IPS-20b (cell line): Measurements from ENCODE around the gene IMPG1.
A peak's percentile ranks its signal among the peaks of the same experiment; 100 is the strongest.

Experiments used
- H3K27ac ChIP-seq: one replicate; pipeline ENCODE4 v1.5.1; 2013; ENCODE audit warnings: low read length
- H3K27me3 ChIP-seq: 2 replicates; pipeline ENCODE4 v1.6.1; 2013; ENCODE audit warnings: mild to moderate bottlenecking, low read length, inconsistent platforms; ENCODE audit not compliant: insufficient read depth
- H3K36me3 ChIP-seq: 2 replicates; pipeline ENCODE4 v1.6.1; 2013; ENCODE audit warnings: low read depth, mild to moderate bottlenecking, inconsistent platforms, low read length, moderate library complexity; ENCODE audit not compliant: insufficient read depth
- H3K4me1 ChIP-seq: 2 replicates; pipeline ENCODE4 v1.6.1; 2013; ENCODE audit warnings: mild to moderate bottlenecking, control low read depth, inconsistent platforms, low read length, moderate library complexity; ENCODE audit not compliant: insufficient read depth
- H3K4me3 ChIP-seq: 2 replicates; pipeline ENCODE4 v1.5.1; 2013; ENCODE audit warnings: mild to moderate bottlenecking, low read length, inconsistent platforms
- H3K9ac ChIP-seq: 2 replicates; pipeline ENCODE4 v1.6.1; 2013; ENCODE audit warnings: low read depth, mild to moderate bottlenecking, inconsistent platforms, low read length, moderate library complexity
- H3K9me3 ChIP-seq: 2 replicates; pipeline ENCODE4 v1.6.1; 2013; ENCODE audit warnings: mild to moderate bottlenecking, low read depth, low read length, inconsistent platforms; ENCODE audit not compliant: insufficient read depth

IMPG1 gene

DNA sequence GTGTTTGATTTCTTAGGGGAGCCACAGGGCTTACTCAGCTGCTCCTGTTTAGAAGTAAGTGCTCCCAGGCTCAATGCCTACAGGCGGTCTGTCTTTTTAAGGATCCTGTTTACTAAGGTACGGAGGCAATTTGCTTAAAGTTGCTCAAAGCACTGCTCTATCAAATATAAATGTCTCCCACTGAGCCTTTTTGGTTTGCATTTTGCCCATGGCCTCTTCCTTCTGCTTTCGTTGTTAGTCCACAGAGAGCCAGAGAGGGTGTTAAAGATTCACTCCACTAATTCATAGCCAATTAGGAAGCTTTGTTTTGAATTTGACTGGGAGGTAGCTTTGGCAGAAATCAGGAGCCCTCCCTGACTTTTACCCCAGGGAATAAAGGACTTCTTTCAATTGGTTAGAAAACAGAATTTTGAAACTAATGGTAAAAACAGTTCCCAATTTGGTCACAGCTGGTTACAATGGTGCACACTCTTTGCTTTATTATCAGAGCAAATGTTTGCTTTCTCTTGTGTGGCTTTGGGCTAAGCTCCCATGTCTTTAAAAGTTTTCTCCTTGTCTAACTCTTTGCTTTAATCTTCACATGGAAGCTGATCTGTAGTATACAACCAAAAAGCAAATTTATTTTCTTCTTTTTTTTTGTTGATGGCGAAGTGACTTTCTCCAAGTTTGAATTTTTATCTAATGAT lies 126.2 kb downstream of the IMPG1 start:
- Histone ChIP-seq H3K36me3 (no peaks in the 10 kb centered on the region), H3K9ac (no peak overlapping the region), H3K27ac (no peak overlapping the region), H3K4me1 (peaks cover 9% of the 10 kb centered on the region), H3K9me3 (no peaks in the 10 kb centered on the region), H3K27me3 (peaks cover 7% of the 10 kb centered on the region; the same call in 1 of the 2 replicates), H3K4me3 (peak overlapping the region; percentile 12; the same call in 1 of the 2 replicates)

DNA sequence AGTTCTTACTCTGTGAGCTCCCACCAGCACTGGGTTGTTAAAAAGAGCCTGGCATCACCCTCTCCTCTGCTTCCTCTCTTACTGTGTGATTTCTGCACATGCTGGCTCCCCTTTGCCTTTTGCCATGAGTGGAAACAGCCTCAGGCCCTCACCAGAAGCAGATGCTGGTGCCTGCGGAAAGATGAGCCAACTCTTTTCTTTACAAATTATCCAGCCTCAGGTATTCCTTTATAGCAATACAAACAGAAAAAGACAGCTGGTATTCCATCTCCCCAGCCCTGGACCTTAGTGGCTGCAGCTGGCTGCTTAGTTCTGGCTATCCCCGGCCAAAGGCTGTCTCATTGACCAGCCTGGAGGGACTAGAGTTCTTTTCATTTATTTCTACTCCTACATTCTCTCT lies 129.1 kb downstream of the IMPG1 start:
- Histone ChIP-seq H3K4me1 (peaks cover 9% of the 10 kb centered on the region; the same call in 1 of the 2 replicates), H3K27me3 (peaks cover 7% of the 10 kb centered on the region; the same call in 1 of the 2 replicates), H3K27ac (no peak overlapping the region), H3K9me3 (no peaks in the 10 kb centered on the region), H3K9ac (no peak overlapping the region), H3K4me3 (no peak overlapping the region), H3K36me3 (no peaks in the 10 kb centered on the region)

DNA sequence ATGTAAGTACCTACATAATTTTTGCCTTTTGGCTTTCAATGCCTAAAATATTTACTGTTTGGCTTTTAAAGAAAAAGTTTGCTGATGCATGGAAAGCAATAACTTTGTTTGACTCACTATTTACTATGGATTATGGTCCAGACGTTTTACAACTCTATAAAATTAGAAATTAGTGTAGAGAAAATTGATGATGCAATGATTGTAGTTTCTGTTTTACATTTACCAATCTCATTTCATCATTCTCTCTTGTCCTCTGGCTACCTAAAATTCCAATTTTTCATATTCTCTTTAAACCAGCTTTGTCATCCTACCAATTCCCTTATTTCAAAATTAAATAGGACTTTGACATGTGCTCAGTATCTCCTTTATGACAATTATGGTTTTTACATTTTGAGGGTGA lies 131.0 kb downstream of the IMPG1 start:
- no peaks in the 10 kb centered on the region for H3K9me3 ChIP-seq
- H3K4me3 ChIP-seq = no peak overlapping the region

DNA sequence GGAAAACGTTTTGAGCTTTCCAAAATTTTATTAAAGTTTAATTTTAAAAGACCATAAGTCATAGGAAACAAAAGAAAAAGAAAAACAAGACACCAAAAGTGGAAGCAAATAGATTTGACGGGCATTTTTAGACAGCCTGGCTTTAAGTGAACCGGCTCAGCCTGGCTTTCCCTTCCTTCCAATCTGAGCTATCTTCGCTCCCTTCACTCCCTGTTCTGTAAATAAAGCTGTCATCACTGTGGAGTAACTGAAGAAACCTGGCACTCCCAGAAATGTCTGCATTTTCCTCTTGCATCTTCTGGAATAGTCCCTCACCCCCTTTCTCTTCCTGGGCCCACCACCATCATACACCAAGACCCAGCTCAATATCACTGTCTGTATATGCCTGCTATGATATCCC lies 131.9 kb downstream of the IMPG1 start:
- Histone ChIP-seq H3K4me3 (no peak overlapping the region), H3K9me3 (no peaks in the 10 kb centered on the region), H3K27ac (no peak overlapping the region), H3K27me3 (peaks cover 24% of the 10 kb centered on the region), H3K36me3 (no peaks in the 10 kb centered on the region), H3K9ac (no peak overlapping the region), H3K4me1 (peaks cover 4% of the 10 kb centered on the region)

More for the DNA sequence above, 131.0 kb downstream of the IMPG1 start:
- no peak overlapping the region for H3K27ac ChIP-seq
- H3K36me3 ChIP-seq = no peaks in the 10 kb centered on the region
- H3K4me1 ChIP-seq = peaks cover 5% of the 10 kb centered on the region; the same call in 1 of the 2 replicates
- peaks cover 15% of the 10 kb centered on the region for H3K27me3 ChIP-seq
- H3K9ac ChIP-seq = no peak overlapping the region

DNA sequence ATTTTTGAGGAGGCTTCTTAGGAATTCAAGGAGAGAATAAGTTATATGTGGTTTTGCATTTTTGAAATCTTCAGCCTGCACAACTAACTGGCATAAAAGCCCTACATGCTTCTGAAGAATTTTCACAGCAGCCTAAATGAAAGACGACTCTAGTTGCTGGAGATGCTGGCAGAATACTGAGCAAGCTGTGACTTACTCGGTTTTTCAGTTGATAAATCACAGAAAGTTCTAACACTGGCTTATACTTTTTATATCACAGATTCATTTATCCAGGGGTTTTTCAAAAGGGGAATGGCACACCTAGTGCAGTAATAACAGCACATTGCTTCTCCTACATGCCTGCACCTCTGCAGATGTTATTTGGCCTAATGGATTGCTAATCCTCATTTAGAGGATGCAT lies 134.6 kb downstream of the IMPG1 start:
- no peaks in the 10 kb centered on the region for H3K36me3 ChIP-seq

DNA sequence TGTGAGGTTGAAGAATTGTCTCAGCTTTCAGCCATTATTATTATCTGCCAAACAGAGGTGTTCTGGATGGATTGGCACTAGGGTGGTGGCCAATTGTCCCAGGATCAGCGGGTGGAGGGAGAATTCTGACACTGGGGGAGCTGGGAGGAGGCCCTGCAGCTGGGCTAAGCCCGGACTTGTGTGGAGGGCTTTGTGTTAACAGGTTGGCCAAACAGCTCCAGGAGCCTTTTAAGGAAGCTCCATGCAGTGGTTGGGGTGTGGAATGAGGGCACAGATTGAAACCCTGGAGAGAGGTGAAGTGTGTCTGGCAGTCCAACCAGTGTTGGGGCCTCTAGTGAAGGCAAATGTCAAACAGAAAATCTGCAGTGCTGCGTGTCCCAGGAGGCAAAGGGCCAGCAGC lies 135.8 kb downstream of the IMPG1 start:
- no peak overlapping the region for H3K4me3 ChIP-seq
- no peak overlapping the region for H3K27ac ChIP-seq
- H3K9me3 ChIP-seq = no peaks in the 10 kb centered on the region
- no peaks in the 10 kb centered on the region for H3K36me3 ChIP-seq
- H3K9ac ChIP-seq = no peak overlapping the region
- H3K27me3 ChIP-seq = peaks cover 28% of the 10 kb centered on the region
- H3K4me1 ChIP-seq = peaks cover 5% of the 10 kb centered on the region

More for the DNA sequence above, 134.6 kb downstream of the IMPG1 start:
- H3K9ac ChIP-seq = no peak overlapping the region
- no peak overlapping the region for H3K27ac ChIP-seq
- H3K9me3 ChIP-seq = no peaks in the 10 kb centered on the region
- peaks cover 5% of the 10 kb centered on the region for H3K4me1 ChIP-seq
- H3K4me3 ChIP-seq = no peak overlapping the region
- peaks cover 28% of the 10 kb centered on the region for H3K27me3 ChIP-seq

DNA sequence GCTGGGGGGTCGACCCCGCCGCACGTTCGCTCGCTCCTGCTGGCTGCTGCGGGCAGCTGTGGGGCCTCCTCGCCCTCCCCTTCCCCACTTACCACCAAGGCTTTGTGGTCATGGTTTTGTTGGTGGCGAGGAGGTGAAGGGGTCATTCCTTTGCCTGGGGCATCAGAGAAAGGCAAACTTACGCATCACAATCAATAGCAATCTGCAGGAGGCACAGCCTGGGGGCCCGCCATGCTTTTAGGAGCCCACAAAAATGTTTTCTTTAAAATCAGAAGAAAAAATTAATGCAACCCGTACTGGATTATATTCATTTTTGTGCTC lies 137.0 kb downstream of the IMPG1 start:
- Histone ChIP-seq H3K4me1 (peaks cover 5% of the 10 kb centered on the region), H3K27ac (no peak overlapping the region), H3K4me3 (peak overlapping the region; percentile 62), H3K36me3 (no peaks in the 10 kb centered on the region), H3K9me3 (no peaks in the 10 kb centered on the region), H3K27me3 (peaks cover 28% of the 10 kb centered on the region), H3K9ac (no peak overlapping the region; the same call in 1 of the 2 replicates)

DNA sequence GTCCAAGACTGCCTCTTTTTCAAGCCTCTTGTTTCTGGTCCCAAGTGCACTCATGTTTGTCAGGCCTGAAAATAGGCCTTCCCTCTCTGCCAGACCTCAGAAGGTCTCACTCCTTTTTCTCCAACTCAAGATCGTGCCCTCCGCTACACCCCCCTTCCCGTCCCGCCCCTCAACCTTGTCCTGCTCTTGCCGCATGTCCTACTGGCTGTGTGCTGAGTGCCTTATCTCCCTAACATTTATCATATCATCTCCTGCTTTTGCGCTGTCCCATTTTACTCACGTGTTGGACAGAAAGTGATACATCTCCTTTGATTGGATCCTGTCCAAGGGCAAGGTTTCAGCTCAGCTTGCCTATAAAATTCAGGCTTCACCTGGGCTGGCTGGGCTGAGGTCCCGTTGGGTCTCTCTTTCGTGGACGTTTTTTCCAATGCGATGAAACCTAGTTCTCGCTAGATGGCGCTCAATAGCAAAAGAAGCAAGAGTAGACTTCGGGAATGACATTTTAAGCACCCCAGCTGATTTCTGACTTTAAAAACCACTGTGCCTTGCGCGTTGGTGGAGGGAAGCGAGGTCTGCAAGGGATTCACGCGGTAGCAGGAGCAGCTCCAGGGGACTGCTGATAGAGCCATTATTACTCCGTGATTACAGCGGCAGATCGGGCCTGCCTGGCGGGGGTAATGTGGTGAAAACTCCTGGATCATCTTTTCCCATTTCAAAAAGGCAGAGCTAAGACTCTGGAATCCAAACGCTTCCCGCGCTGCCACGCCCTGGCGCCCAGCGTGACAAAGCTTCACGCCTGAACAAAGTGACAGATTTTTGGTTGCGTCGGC lies 137.6 kb downstream of the IMPG1 start:
- no peak overlapping the region; the same call in 1 of the 2 replicates for H3K9ac ChIP-seq
- H3K27ac ChIP-seq = no peak overlapping the region
- H3K9me3 ChIP-seq = no peaks in the 10 kb centered on the region
- H3K4me3 ChIP-seq = peak overlapping the region; percentile 62
- H3K27me3 ChIP-seq = peaks cover 28% of the 10 kb centered on the region
- no peaks in the 10 kb centered on the region for H3K36me3 ChIP-seq
- peaks cover 5% of the 10 kb centered on the region for H3K4me1 ChIP-seq

DNA sequence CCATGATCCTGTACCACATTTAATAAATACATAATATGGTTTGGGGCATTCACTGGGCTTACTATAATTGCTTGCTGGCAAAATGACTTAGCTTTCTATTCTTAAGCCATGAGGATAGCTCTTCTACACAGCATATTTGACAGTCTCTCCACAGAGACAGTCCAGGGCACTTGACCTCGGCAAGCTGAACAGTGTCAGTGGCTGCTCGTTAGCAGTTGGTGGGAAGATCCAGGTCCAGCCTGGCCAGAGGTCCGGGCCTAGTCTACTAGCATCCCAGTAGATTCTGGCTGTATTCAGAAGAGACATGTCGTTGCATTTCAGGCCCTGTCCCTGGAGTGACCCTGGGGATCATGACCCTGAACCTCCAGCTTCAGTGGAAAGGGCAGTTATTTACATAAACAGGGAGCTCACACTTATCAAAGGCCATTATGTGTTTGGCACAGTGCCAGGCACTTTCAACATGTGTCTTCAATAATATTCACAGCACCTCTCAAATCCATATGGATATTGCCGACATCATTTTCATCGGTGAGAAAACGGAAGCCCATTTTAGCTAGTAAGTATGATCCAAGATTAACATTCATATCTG lies 139.0 kb downstream of the IMPG1 start:
- H3K36me3 ChIP-seq = no peaks in the 10 kb centered on the region
- H3K4me3 ChIP-seq = no peak overlapping the region
- peaks cover 28% of the 10 kb centered on the region for H3K27me3 ChIP-seq
- H3K9ac ChIP-seq = no peak overlapping the region
- no peaks in the 10 kb centered on the region for H3K9me3 ChIP-seq
- H3K4me1 ChIP-seq = peaks cover 5% of the 10 kb centered on the region
- no peak overlapping the region for H3K27ac ChIP-seq

DNA sequence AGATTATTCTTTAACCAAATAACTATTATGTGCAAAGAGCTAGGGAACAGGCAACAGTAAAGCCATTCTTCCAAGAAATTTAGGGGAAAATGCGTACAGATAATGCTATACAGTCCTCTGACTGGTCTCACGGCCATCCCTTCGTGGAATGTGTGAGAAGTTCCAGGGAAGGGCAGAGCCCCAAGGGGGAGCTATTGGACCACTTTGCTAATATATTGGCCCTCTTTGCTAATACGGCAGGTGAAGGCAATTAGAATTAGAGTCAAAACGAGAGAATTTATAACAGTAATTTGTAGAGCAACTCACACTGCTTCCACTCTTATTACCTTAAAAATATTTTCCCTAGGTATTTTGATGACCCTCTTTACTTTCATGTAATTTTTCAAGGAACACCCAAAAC lies 140.4 kb downstream of the IMPG1 start:
- H3K4me1 ChIP-seq = peaks cover 5% of the 10 kb centered on the region
- H3K27me3 ChIP-seq = peaks cover 26% of the 10 kb centered on the region
- no peaks in the 10 kb centered on the region for H3K9me3 ChIP-seq
- H3K4me3 ChIP-seq = no peak overlapping the region
- no peak overlapping the region for H3K27ac ChIP-seq
- no peaks in the 10 kb centered on the region for H3K36me3 ChIP-seq
- no peak overlapping the region for H3K9ac ChIP-seq

DNA sequence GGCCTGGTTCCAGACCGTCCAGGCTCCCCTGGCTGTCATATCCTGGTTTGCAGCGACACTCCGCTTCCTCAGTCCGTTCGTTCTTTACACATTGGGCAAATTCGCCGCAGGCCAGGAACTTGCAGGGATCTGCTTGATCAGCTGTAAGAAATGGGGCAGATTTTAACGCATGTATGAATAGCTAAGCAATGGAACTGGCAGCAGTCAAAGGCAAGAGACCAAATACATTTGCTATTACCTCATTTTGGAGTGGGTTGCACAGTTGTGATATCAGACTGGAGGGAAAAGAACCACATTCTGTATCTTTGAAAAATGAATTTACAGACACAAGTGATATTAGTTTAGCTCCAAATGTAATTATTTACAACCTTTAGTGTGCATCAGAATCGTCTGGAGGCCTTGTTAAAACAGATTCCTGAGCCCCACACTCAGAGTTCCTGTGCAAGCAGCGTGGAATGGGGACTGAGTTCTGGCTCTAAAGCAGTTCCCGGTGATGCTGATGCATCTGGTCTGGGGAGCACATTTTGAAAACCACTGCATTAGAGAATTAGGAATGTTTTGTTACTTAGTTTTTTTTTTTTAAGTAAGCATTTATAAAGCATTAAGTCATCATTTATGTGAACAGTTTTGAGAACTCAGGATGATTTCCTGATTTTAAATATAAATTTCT lies 141.3 kb downstream of the IMPG1 start:
- Histone ChIP-seq H3K4me3 (no peak overlapping the region), H3K27me3 (peaks cover 17% of the 10 kb centered on the region), H3K27ac (no peak overlapping the region), H3K9me3 (no peaks in the 10 kb centered on the region), H3K9ac (no peak overlapping the region), H3K36me3 (no peaks in the 10 kb centered on the region), H3K4me1 (peaks cover 5% of the 10 kb centered on the region)
